Activated CD8-positive, alpha-beta memory T cell treated with anti-CD3 and anti-CD28 coated beads for 48 hours (primary cell): Measurements from ENCODE around the gene NTF3.

Experiments
- DNase-seq, 3 experiments: peaks; one replicate each; pipeline ENCODE4 v3.0.0-alpha.2; 2020; ENCODE audit warnings: low read depth in 2 of 3, low spot score in 2 of 3

NTF3 gene

DNA sequence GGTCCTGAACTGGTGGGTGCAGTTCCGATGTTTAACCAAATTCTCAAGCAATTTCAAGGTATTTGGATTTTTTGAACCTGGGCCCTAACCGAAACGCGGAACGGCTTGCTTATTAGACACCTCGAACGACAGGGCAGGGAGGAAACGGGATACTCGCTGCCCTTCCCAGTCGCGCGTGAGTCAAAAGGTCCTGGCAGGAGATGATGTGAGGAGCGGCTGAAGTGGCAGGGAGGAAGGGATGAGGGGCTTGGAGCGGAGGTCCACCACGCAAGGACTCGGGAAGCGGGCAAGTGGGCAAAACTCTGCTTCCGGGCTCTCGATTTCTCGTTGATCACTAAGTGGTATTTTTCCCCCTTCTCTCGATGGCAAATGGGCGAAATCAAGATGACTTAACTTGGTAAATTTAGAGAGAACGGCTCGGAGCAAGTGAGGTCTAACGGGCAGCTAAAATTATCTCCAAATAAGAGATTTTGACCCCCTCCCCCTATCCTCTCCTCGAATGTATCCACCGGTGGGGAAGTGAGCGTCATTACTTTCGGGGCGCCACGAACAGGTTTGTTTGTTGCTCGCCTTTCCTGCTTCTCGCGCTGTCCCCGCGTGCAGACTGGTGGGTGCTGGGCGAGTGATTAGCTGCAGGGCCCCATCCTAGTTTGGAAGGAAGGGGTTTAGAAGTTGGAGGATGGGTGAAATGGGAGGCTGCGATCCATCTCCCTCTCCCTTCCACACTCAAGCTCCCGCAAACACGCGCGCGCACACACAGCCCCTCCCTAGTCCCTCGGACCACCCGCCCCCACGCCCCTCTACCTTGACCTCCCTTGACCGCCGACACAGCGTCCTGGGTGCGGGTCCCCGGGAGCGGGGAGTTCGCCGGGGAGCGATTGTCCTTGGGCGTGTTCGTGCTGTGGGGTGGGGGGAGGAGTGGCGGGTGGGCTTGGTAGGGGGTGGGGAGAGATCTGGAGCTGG, 986 bp upstream of the NTF3 start:
- DNase-seq: no peak

DNA sequence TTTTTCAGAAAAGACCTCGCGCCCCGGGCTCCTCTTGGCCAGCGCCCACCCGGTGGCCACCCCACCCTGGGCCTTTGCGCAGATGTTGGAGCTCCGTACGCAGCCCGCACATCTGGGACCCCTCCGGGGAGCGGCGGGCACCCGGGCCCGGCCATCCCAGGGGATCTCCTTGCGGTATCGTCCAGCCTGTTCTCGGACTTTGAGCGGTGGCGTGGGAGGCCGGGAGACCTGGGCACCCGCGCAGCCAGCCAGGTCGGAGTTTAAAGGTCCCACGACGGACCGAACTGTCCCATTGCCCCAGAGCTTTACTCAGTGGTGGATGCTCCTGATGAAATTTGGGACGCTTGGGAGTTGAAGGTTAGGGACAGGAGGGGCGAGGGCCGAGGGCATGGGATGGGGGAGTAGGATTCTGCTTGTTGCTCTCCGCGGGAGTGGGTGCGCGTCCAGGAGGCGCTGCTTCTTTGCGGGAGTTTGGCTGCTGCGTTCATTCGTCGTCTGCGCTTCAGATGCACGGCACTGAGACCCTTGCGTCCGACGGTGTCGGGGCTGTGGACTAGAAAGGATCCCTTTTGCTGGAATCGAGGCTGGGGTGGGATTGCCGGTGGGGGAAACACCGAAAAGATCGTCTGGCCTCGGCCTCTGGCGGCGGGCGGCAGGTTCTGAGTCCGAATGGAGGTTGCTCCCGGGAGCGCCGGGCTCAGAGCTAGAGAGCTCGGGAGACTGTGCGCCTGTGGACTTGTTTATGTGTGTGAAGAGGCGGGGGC, 1.4 kb downstream of the NTF3 start:
- no peak for DNase-seq

DNA sequence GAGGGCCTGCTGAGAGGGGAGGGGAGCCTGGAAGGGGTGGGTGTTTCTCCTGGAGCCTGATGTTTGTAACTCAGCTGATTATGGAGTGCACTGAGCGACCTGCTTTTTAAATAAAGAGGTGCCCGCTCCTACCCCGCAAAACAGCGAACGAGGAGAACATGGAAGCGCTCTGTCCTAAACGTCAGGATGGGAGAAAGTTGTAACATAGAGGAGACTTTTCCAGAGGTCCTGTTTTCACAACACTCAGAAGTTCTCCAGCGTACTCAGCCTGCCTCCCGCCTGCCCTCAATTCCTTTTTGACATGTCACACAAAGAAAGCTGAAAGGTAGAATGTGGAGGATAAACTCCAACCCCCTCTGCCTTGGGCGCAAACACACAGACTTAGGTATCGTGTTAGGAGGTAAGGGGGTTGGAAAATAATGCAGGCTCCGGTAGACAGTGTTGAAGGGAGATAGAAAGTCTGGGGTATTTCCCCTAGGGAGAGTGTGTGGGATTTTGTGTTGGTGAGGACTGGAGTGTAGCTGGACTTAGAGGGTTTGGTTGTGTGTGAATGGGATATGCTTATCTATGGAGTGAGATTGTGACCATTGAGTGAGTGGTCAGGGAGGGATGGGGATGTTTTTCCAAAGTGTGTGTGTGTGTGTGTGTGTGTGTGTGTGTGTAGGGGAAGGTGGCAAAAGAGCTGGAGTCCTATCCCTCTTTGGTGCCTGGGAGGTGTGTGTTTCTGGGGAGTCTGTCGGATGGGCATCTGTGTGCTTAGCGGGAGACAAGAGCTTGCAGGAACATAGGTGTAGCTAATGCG, 2.1 kb downstream of the NTF3 start:
- DNase-seq: no peak

- DNase-seq: no peak
These were observed 3.0 kb downstream of the NTF3 start for GRCh38 chr12:5434647-5435560.

GRCh38 chr12:5437182-5437583, 5.3 kb downstream of the NTF3 start:
- DNase-seq: no peak

DNA sequence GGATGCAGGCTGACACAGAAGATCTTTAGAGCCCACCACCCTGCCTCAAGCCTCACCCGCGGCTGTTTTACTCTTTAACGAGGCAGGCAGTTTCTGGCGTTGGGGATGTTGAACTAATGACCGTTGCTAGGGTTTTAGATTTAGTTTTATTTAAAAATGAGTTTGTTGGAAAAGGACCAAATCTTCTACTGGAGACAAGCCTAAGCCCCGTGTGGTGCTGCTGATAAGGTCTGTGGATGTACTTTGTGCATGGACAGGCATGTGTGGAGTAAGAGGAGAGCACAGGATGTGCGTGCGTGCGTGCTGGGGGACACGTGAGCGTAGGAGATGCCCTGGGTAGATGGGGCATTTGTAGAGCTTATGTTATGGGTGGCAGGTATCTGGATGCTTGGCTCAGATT, 5.7 kb downstream of the NTF3 start:
- DNase-seq: no peak

DNA sequence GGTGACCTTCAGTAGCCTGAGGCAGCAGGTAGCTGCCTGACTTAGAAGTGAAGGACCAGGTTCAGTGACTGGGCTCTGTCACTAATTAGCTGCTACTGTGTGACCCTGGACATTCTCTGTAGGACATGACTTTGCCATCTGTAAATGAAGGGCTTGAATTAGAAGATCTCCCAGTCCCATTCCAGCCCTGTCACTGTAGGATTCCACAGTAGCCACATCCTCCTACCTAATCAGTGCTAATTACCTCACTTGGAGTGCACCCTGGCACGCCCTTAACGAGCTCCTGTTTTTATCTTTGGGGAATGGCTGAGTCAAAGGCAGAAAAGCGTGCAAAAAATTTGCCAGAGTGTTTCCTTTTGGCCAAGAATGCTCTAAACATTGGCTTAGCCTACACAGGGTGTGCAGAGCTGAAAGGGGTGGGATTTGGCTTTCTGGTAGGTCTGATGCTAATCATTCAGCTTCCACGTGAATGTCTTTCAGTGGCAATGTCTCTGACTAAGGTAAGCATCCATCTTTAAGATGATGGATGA, 6.8 kb downstream of the NTF3 start:
- DNase-seq: no peak

GRCh38 chr12:5439371-5439771, 7.5 kb downstream of the NTF3 start:
- DNase-seq: no peak

- no peak for DNase-seq
These were observed 7.9 kb downstream of the NTF3 start for GRCh38 chr12:5439788-5440300.

GRCh38 chr12:5440978-5441377, 9.1 kb downstream of the NTF3 start:
- DNase-seq: no peak

GRCh38 chr12:5441497-5442236, 9.8 kb downstream of the NTF3 start:
- DNase-seq: no peak

GRCh38 chr12:5442251-5443006, 10.5 kb downstream of the NTF3 start:
- DNase-seq: no peak

DNA sequence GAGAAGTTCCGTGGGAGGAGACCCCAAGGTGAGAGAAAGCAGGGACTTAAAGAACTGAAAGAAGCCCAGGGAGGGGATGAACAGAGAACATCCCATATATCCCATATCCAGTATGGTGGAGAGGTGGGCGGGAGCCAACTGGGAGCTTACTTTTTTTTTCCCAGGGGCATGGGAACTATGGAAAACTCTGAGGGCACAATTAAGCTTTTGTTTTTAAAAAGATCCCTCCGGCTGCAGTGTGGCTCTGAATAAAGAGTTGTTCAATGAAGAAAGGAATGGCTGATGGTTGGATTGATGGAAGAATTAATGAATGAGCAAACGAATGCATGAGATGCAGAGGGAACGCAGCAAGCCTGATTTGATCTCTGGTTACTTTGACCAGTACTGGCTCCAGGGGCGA, 12.6 kb downstream of the NTF3 start:
- DNase-seq: no peak

GRCh38 chr12:5447320-5447719, 15.4 kb downstream of the NTF3 start:
- no peak for DNase-seq

DNA sequence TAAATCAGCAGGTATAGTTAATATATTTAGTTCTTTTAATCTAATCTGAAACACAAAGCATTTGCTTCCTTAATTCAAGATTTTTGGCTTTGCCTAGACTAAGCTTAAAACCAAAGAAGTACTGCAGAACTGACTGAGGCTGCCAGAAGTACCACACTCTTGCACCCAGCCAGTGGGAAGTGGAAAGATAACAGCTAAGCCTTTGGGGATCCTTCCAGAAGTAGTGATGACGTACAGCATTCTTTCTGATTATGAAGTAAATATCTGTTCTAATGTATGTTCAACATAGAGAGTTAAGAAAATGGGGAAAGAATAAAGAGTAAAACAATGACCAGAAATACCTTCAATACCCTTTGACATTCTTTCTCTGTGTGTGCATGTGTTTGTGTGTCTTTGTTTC, 19.3 kb downstream of the NTF3 start:
- DNase-seq: no peak

DNA sequence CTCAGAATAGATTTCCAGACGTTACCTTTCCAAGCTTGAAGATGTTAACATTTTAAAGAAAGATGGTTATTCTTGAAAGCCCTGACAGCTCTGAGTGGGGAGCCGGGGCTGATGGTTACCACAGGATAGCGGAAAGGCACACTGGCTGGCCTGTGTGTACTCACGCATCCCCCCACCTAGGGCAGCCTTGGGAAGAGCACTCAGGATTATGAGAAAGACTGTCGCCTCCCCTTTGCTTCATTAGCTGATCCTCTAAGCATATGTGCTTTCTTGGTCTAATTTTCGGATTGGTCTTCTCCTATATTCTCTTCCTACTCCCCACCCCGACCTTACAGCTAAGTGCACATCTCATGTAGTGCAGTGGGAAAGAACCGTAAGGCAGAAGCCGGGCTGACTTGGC, 20.7 kb downstream of the NTF3 start:
- DNase-seq: no peak

GRCh38 chr12:5453466-5453865, 21.6 kb downstream of the NTF3 start:
- DNase-seq: no peak

GRCh38 chr12:5455045-5455444, 23.1 kb downstream of the NTF3 start:
- DNase-seq: no peak

DNA sequence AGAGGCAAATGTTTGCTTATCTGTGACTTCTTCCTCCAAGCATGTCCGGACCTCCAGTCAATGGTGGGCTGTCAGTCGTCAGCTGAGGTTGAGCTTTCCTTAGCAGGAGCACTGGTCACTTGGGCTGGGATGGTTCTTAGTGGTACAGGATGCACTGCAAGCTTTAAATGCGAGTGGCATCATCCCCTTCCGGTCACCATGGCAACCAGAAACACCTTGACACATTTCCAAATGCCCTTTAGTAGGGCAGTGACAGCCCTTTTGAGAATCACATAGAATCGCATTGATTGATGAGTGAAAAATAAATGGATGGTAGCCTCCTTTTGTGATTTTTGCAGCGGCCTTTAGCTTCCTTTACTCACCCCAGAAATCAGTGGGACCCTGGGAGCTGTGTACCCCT, 24.1 kb downstream of the NTF3 start:
- DNase-seq: no peak
